Breast epithelium (tissue), 4 donors: ENCODE data around the gene CXCL16. TPM values are rescaled to one million over a fixed set of nuclear protein-coding genes. Genes with fewer than 3 reads are reported as not detected.

Source experiments
- DNase-seq, 2 donors: peaks; one replicate each; pipeline ENCODE4 v3.0.0-alpha.2; 2019; ENCODE audit warnings: low spot score in 2 of 2
- H3K27ac ChIP-seq, 2 donors: fragments of 200-600 bp; sonication (generic) in 1 of 2; one replicate each; pipeline ENCODE4 v1.5.1; 2016 to 2019; ENCODE audit warnings: mild to moderate bottlenecking in 1 of 2
- H3K27me3 ChIP-seq, 2 donors: fragments of 200-600 bp; sonication (generic) in 1 of 2; one replicate each; pipeline versions ENCODE4 v1.5.1 to v1.6.0; 2017 to 2019; ENCODE audit warnings: control low read depth in 1 of 2, mild to moderate bottlenecking in 1 of 2
- H3K36me3 ChIP-seq: fragments of 200-600 bp; one replicate; pipeline ENCODE4 v1.5.1; 2019
- H3K4me1 ChIP-seq, 2 donors: fragments of 200-600 bp; sonication (generic); one replicate each; pipeline ENCODE4 v1.5.1; 2016 to 2019; ENCODE audit warnings: control low read depth in 1 of 2
- H3K4me3 ChIP-seq, 3 donors: fragments of 200-600 bp; sonication (generic); 1 replicate in 2 of 3; 2 replicates in 1 of 3; pipeline ENCODE4 v1.5.1; 2016 to 2019; ENCODE audit warnings: mild to moderate bottlenecking in 3 of 3, moderate library complexity in 2 of 3
- H3K9me3 ChIP-seq, 2 donors: fragments of 200-600 bp; sonication (generic) in 1 of 2; one replicate each; pipeline ENCODE4 v1.5.1; 2016 to 2019; ENCODE audit warnings: control low read depth in 1 of 2
- CTCF ChIP-seq, 3 donors: fragments of 450-650 bp; IDR thresholded peaks; one replicate each; pipeline ENCODE4 v1.5.1; 2016 to 2017; ENCODE audit warnings: antibody characterized with exemption in 3 of 3, mild to moderate bottlenecking in 3 of 3, moderate library complexity in 3 of 3
- POLR2A ChIP-seq: fragments of 450-650 bp; IDR thresholded peaks from one replicate; pipeline ENCODE4 v1.6.1; 2016; ENCODE audit warnings: antibody characterized with exemption, mild to moderate bottlenecking, moderate library complexity
- POLR2AphosphoS5 ChIP-seq, 3 donors: sonication (generic); formaldehyde crosslinking; IDR thresholded peaks; one replicate each; pipeline ENCODE4 v1.6.1; 2017; ENCODE audit warnings: antibody characterized with exemption in 3 of 3
- intact Hi-C: fragments of 100-400 bp; cut with DNase I; formaldehyde crosslinking; loops from one replicate; pipeline ENCODE4 v1.15.1; 2023; ENCODE audit warnings: low total_unique reads
- total RNA-seq, 3 donors: library from RNA; depleted of rRNA; stranded (reverse); fragments of >200 nt; gene quantifications; one replicate each; pipeline ENCODE4 v1.1.0, GENCODE V29; 2016

CXCL16 gene
- total RNA-seq, 3 donors from 2014 or later: 13.8 to 25.8 (median 18.6) TPM

- DNase-seq: no peak
- Histone ChIP-seq H3K4me1 (no peaks in the 10 kb centered on the region), H3K27ac (no peak overlapping the region), H3K4me3 (no peak overlapping the region), H3K9me3 (no peaks in the 10 kb centered on the region), H3K36me3 (no peaks in the 10 kb centered on the region), H3K27me3 (no peaks in the 10 kb centered on the region)
- TF ChIP-seq CTCF (IDR thresholded peaks at IDR 0.05) (no peak), POLR2A (no peak), POLR2AphosphoS5 (IDR thresholded peaks at IDR 0.05) (no peak)
- intact Hi-C loops: no loop called here
These were observed 28.6 kb upstream of the CXCL16 start for GRCh38 chr17:4768298-4768697.

- Histone ChIP-seq H3K27ac (no peak overlapping the region), H3K4me3 (no peak overlapping the region), H3K9me3 (no peaks in the 10 kb centered on the region), H3K27me3 (no peaks in the 10 kb centered on the region), H3K4me1 (no peaks in the 10 kb centered on the region), H3K36me3 (no peaks in the 10 kb centered on the region)
- intact Hi-C loops: no loop called here
- TF ChIP-seq POLR2A: no peak
- DNase-seq: no peak
These were observed 27.0 kb upstream of the CXCL16 start for GRCh38 chr17:4766723-4767122.

- H3K27me3 ChIP-seq: no peaks in the 10 kb centered on the region
- H3K4me1 ChIP-seq: no peaks in the 10 kb centered on the region
- no peak overlapping the region for H3K27ac ChIP-seq
- no peaks in the 10 kb centered on the region for H3K9me3 ChIP-seq
- TF ChIP-seq CTCF (IDR thresholded peaks at IDR 0.05) (no peak), POLR2A (no peak), POLR2AphosphoS5 (IDR thresholded peaks at IDR 0.05) (no peak)
- no peak overlapping the region for H3K4me3 ChIP-seq
- H3K36me3 ChIP-seq: no peaks in the 10 kb centered on the region
- intact Hi-C loops: no loop called here
- no peak for DNase-seq
These were observed 26.5 kb upstream of the CXCL16 start for GRCh38 chr17:4766201-4766600.

- Histone ChIP-seq H3K9me3 (no peaks in the 10 kb centered on the region), H3K4me1 (no peaks in the 10 kb centered on the region), H3K27me3 (no peaks in the 10 kb centered on the region), H3K36me3 (no peaks in the 10 kb centered on the region), H3K27ac (no peak overlapping the region), H3K4me3 (no peak overlapping the region)
- DNase-seq: no peak
- intact Hi-C loops: no loop called here
- TF ChIP-seq POLR2AphosphoS5 (IDR thresholded peaks at IDR 0.05) (no peak), POLR2A (no peak)
These were observed 24.9 kb upstream of the CXCL16 start for GRCh38 chr17:4764595-4764994.

- H3K27me3 ChIP-seq: no peaks in the 10 kb centered on the region
- no peaks in the 10 kb centered on the region for H3K36me3 ChIP-seq
- H3K4me3 ChIP-seq: no peak overlapping the region
- intact Hi-C loops: loop anchor here (10.0 kb wide), 1 partner anchor 1955 kb away; no protein-coding TSS in a partner anchor
- no peak for DNase-seq
- H3K27ac ChIP-seq: no peak overlapping the region
- TF ChIP-seq POLR2AphosphoS5 (IDR thresholded peaks at IDR 0.05): no peak
- TF ChIP-seq CTCF (IDR thresholded peaks at IDR 0.05): no peak
- TF ChIP-seq POLR2A: no peak
- H3K9me3 ChIP-seq: no peaks in the 10 kb centered on the region
- no peaks in the 10 kb centered on the region for H3K4me1 ChIP-seq
These were observed 20.1 kb upstream of the CXCL16 start for GRCh38 chr17:4759776-4760236.

GRCh38 chr17:4753392-4753791 is 13.7 kb upstream of the CXCL16 start:
- Histone ChIP-seq H3K9me3 (no peaks in the 10 kb centered on the region), H3K4me1 (no peaks in the 10 kb centered on the region), H3K36me3 (no peaks in the 10 kb centered on the region), H3K4me3 (no peak overlapping the region), H3K27ac (no peak overlapping the region), H3K27me3 (peaks cover 0 to 3% of the 10 kb centered on the region in 2 donors)
- intact Hi-C loops: loop anchor here (10.0 kb wide), 1 partner anchor 1949 kb away; no protein-coding TSS in a partner anchor
- DNase-seq: no peak
- TF ChIP-seq POLR2AphosphoS5 (IDR thresholded peaks at IDR 0.05) (no peak), CTCF (IDR thresholded peaks at IDR 0.05) (no peak), POLR2A (no peak)
